Cerebellar nuclear complex (tissue), 1 donor: ENCODE results near the gene OSBPL5.
"Not testable (repeated sequence)": the region's sequence is repeated elsewhere in the genome, so short reads cannot be mapped to it uniquely, and the experiment has no call there.

Source experiments
- DNase-seq, 2 experiments: peaks; one replicate each; lab custom pipeline; 2025; lab: John Stamatoyannopoulos, UW

The OSBPL5 gene

GRCh38 chr11:3120071-3120792, 44.9 kb downstream of the OSBPL5 start:
- no peak for DNase-seq

GRCh38 chr11:3119141-3119821, 45.8 kb downstream of the OSBPL5 start:
- no peak for DNase-seq

- DNase-seq = no peak
These were observed 49.8 kb downstream of the OSBPL5 start for GRCh38 chr11:3115321-3115720.

GRCh38 chr11:3113661-3114060, 51.4 kb downstream of the OSBPL5 start:
- not testable (repeated sequence) for DNase-seq

GRCh38 chr11:3111919-3112690, 53.0 kb downstream of the OSBPL5 start:
- DNase-seq = no peak

- no peak for DNase-seq
These were observed 53.6 kb downstream of the OSBPL5 start for GRCh38 chr11:3111466-3111865.

- DNase-seq = no peak
These were observed 55.0 kb downstream of the OSBPL5 start for GRCh38 chr11:3109921-3110706.

GRCh38 chr11:3109434-3109833, 55.7 kb downstream of the OSBPL5 start:
- DNase-seq = no peak

GRCh38 chr11:3108183-3108721, 56.9 kb downstream of the OSBPL5 start:
- DNase-seq = no peak

- DNase-seq = no peak
These were observed 57.4 kb downstream of the OSBPL5 start for GRCh38 chr11:3107608-3108182.

- DNase-seq = no peak
These were observed 58.2 kb downstream of the OSBPL5 start for GRCh38 chr11:3106736-3107524.

- DNase-seq = no peak
These were observed 59.0 kb downstream of the OSBPL5 start for GRCh38 chr11:3105791-3106735.

GRCh38 chr11:3104961-3105790, 59.9 kb downstream of the OSBPL5 start:
- no peak for DNase-seq

GRCh38 chr11:3104051-3104714, 60.9 kb downstream of the OSBPL5 start:
- DNase-seq = no peak

- DNase-seq = no peak
These were observed 62.0 kb downstream of the OSBPL5 start for GRCh38 chr11:3103076-3103475.

GRCh38 chr11:3102641-3102921, 62.5 kb downstream of the OSBPL5 start:
- no peak for DNase-seq

GRCh38 chr11:3101921-3102640, 63.0 kb downstream of the OSBPL5 start:
- no peak for DNase-seq

- DNase-seq = no peak
These were observed 65.9 kb downstream of the OSBPL5 start for GRCh38 chr11:3099178-3099577.
